ENCODE measurements around the gene KIF23. TPM values are rescaled to one million over a fixed set of nuclear protein-coding genes. Genes with fewer than 3 reads are reported as not detected.
A peak's percentile ranks its signal among the peaks of the same experiment; 100 is the strongest.

Gene KIF23
- total RNA-seq, 2 donors from 2014 or later, result 45.0 to 120 TPM

- DNase-seq (ENCODE audit: low spot score in 2 of 2) (no peak), ATAC-seq (no peak)
- H3K36me3 Mint-ChIP-seq, result peaks cover 4 to 6% of the 10 kb centered on the region in 2 donors
- peaks cover under 1 to 3% of the 10 kb centered on the region in 2 donors for H3K9me3 Mint-ChIP-seq
- H3K27ac Mint-ChIP-seq, result no peak overlapping the region
Observed at GRCh38 chr15:69486481-69487110, 72.4 kb downstream of the KIF23 start.

- peaks cover 4 to 6% of the 10 kb centered on the region in 2 donors for H3K36me3 Mint-ChIP-seq
- no peak overlapping the region for H3K27ac Mint-ChIP-seq
- ATAC-seq (no peak), DNase-seq (ENCODE audit: low spot score in 2 of 2) (no peak)
- H3K9me3 Mint-ChIP-seq, result peaks cover 3 to 4% of the 10 kb centered on the region in 2 donors
Observed at GRCh38 chr15:69489073-69489571, 75.0 kb downstream of the KIF23 start.

GRCh38 chr15:69490356-69491037 lies 76.3 kb downstream of the KIF23 start:
- no peak overlapping the region for H3K27ac Mint-ChIP-seq
- DNase-seq (ENCODE audit: low spot score in 2 of 2), result no peak
- peaks cover 4 to 6% of the 10 kb centered on the region in 2 donors for H3K36me3 Mint-ChIP-seq
- H3K9me3 Mint-ChIP-seq, result peaks cover 3 to 4% of the 10 kb centered on the region in 2 donors
- no peak for ATAC-seq

- Mint-ChIP-seq H3K27ac (no peak overlapping the region), H3K9me3 (peaks cover 0 to 4% of the 10 kb centered on the region in 2 donors), H3K36me3 (peaks cover under 1% of the 10 kb centered on the region in 2 donors)
- ATAC-seq (no peak), DNase-seq (ENCODE audit: low spot score in 2 of 2) (no peak)
Observed at GRCh38 chr15:69491038-69491505, 76.9 kb downstream of the KIF23 start.

- DNase-seq (ENCODE audit: low spot score in 2 of 2), result no peak
- H3K9me3 Mint-ChIP-seq, result peaks cover 0 to 4% of the 10 kb centered on the region in 2 donors
Observed at GRCh38 chr15:69493406-69493805, 79.3 kb downstream of the KIF23 start.

GRCh38 chr15:69496001-69496400 lies 81.9 kb downstream of the KIF23 start:
- Mint-ChIP-seq H3K9me3 (peaks cover 0 to 4% of the 10 kb centered on the region in 2 donors), H3K36me3 (no peaks in the 10 kb centered on the region), H3K27ac (no peak overlapping the region)
- no peak for DNase-seq (ENCODE audit: low spot score in 2 of 2)
- ATAC-seq, result no peak

More at GRCh38 chr15:69493406-69493805, 79.3 kb downstream of the KIF23 start:
- Mint-ChIP-seq H3K36me3 (no peaks in the 10 kb centered on the region), H3K27ac (no peak overlapping the region)
- no peak for ATAC-seq

- Mint-ChIP-seq H3K36me3 (no peaks in the 10 kb centered on the region), H3K27ac (peak overlapping the region in 1 of 2 donors; percentile 12), H3K9me3 (no peaks in the 10 kb centered on the region)
- no peak for DNase-seq (ENCODE audit: low spot score in 2 of 2)
- peak; percentile 61 to 73 for ATAC-seq
Observed at GRCh38 chr15:69497076-69497475, 82.9 kb downstream of the KIF23 start.

- peak; percentile 45 to 85 for ATAC-seq
- DNase-seq (ENCODE audit: low spot score in 2 of 2), result no peak
- Mint-ChIP-seq H3K27ac (peak overlapping the region in 1 of 2 donors; percentile 73), H3K9me3 (no peaks in the 10 kb centered on the region), H3K36me3 (no peaks in the 10 kb centered on the region)
Observed at GRCh38 chr15:69497667-69498066, 83.5 kb downstream of the KIF23 start.

Other genes with a start within 250 kb of the KIF23 start
- gene PAQR5, start 115.4 kb upstream of the KIF23 start, total RNA-seq, result under 1 TPM in 1 of 2 donors, not detected in 1; 0.04 TPM
- 1,000 to 10,000 TPM; 2,158 to 2,424 TPM for gene RPLP1, start 38.5 kb downstream of the KIF23 start, total RNA-seq

Data from activated naive CD4-positive, alpha-beta T cell treated with anti-CD3 and anti-CD28 coated beads, Interleukin-2, amount 50 U/mL, for 72 hours (primary cell).